NT2/D1 (cell line): ENCODE results near the gene KCNK4.
A peak's percentile ranks its signal among the peaks of the same experiment; 100 is the strongest.

Source experiments
- DNase-seq: peaks from one replicate; pipeline ENCODE4 v3.0.0-alpha.2; 2011; ENCODE audit warnings: low read depth, low spot score
- H3K27me3 ChIP-seq: 2 replicates; pipeline ENCODE4 v1.6.0; 2011; ENCODE audit warnings: mild to moderate bottlenecking; ENCODE audit not compliant: insufficient read length, insufficient read depth
- H3K36me3 ChIP-seq: 2 replicates; pipeline ENCODE4 v1.6.1; 2011; ENCODE audit warnings: mild to moderate bottlenecking, low read length, mixed read lengths; ENCODE audit not compliant: insufficient read depth, insufficient read length
- H3K4me1 ChIP-seq: 2 replicates; pipeline ENCODE4 v1.5.1; 2011; ENCODE audit not compliant: insufficient read depth, insufficient read length
- H3K4me3 ChIP-seq: 2 replicates; pipeline ENCODE4 v1.5.1; 2011; ENCODE audit warnings: low read depth; ENCODE audit not compliant: insufficient read length
- H3K9ac ChIP-seq: 2 replicates; pipeline ENCODE4 v1.6.0; 2011; ENCODE audit warnings: low read depth; ENCODE audit not compliant: insufficient read length
- H3K9me3 ChIP-seq: 2 replicates; pipeline ENCODE4 v1.5.1; 2011; ENCODE audit warnings: mild to moderate bottlenecking, low read length; ENCODE audit not compliant: insufficient read depth
- SUZ12 ChIP-seq: IDR thresholded peaks from 2 replicates; pipeline ENCODE4 v1.6.1; 2011; ENCODE audit not compliant: insufficient read length, insufficient read depth; ENCODE audit errors: extremely low read depth
- YY1 ChIP-seq: IDR thresholded peaks from 2 replicates; pipeline ENCODE4 v1.6.1; 2011; ENCODE audit not compliant: insufficient read length, insufficient read depth
- ZNF274 ChIP-seq: IDR thresholded peaks from 2 replicates; pipeline ENCODE4 v1.6.1; 2011; ENCODE audit warnings: mild to moderate bottlenecking, low read depth, low read length

Gene KCNK4

DNA sequence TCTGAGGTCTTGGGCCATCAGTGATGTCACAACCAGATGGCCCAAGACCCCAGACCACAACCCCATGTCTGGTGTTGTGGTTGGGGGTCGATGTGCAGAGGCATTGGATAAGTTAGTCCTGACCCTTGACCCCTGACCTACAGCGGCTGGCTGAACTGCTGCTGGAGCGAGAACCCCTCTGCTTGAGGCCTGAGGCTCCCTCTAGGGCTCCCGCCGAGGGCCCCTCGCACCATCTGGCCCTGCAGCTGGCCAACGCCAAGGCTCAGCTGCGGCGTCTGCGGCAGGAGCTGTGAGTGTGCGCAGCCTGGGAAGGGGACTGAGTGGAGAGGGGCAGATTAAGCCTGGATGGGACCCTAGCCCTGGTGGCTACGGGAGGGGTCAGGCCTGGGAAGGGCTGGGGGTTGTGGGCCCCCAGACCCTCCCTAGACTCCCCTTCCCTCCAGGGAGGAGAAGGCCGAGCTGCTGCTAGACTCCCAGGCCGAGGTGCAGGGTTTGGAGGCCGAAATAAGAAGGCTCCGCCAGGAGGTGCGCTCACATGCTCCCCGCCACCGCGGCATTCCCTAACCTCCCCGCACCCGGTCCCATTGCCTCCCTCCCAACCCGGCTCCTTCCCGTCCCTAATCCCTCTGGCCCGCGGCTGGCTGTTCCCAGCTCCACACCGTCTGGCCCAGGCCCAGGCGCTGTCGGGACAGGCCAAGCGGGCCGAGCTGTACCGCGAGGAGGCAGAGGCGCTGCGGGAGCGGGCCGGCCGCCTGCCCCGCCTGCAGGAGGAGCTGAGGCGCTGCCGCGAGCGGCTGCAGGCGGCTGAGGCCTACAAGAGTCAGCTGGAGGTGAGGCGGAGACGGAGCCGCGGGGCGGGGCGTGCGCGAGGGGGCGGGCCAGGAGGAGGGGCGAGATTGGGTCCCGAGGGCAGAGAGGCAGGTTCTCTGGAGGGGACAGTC lies 51.0 kb downstream of the KCNK4 start:
- peaks cover 7% of the 10 kb centered on the region for H3K27me3 ChIP-seq
- H3K4me1 ChIP-seq: peaks cover 26% of the 10 kb centered on the region
- H3K9ac ChIP-seq: peak overlapping the region; percentile 91
- DNase-seq: peak; percentile 84
- H3K9me3 ChIP-seq: no peaks in the 10 kb centered on the region
- H3K4me3 ChIP-seq: peak overlapping the region; percentile 33
- no peaks in the 10 kb centered on the region for H3K36me3 ChIP-seq
- TF ChIP-seq ZNF274: no peak
- no peak for TF ChIP-seq YY1
- no peak for TF ChIP-seq SUZ12

DNA sequence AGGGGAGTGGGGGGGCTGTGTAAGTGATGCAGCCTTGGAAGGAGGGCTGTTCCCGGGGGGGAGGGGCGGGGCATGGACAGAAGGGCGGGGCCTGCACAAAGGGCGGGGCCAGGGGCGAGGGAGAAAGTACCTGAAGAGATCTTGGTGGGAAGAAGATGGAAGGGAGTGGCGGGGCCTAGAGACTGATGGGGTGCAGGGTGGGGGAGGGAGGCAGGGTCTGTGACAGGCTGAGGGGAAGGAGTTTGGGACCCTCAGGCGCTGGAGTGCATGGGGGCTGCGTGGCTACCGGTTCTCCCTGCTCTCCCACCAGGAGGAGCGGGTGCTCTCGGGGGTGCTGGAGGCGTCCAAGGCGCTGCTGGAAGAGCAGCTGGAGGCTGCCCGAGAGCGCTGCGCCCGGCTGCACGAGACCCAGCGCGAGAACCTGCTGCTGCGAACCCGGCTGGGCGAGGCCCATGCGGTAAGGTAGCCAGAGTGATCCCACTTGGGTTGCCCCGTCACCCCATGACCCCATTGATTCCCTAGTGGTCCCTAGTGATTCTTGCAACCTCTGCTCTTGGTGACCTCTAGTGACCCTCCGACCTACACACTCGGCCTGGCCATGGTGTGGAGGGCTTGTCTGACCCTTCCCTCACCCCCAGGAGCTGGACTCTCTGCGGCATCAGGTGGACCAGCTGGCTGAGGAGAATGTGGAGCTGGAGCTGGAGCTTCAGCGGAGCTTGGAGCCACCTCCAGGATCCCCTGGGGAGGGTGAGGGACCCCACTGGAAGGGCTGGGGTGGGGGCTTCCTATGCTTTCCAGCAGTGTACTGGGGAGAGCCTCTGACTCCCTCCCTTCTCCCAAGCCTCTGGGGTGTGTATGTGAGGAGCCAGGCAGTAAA lies 52.0 kb downstream of the KCNK4 start:
- Histone ChIP-seq H3K4me3 (no peak overlapping the region), H3K9me3 (no peaks in the 10 kb centered on the region), H3K27me3 (peaks cover 7% of the 10 kb centered on the region), H3K4me1 (peaks cover 28% of the 10 kb centered on the region), H3K9ac (peak overlapping the region; percentile 33), H3K36me3 (no peaks in the 10 kb centered on the region)
- DNase-seq: no peak
- no peak for TF ChIP-seq YY1
- TF ChIP-seq SUZ12: no peak
- TF ChIP-seq ZNF274: no peak

DNA sequence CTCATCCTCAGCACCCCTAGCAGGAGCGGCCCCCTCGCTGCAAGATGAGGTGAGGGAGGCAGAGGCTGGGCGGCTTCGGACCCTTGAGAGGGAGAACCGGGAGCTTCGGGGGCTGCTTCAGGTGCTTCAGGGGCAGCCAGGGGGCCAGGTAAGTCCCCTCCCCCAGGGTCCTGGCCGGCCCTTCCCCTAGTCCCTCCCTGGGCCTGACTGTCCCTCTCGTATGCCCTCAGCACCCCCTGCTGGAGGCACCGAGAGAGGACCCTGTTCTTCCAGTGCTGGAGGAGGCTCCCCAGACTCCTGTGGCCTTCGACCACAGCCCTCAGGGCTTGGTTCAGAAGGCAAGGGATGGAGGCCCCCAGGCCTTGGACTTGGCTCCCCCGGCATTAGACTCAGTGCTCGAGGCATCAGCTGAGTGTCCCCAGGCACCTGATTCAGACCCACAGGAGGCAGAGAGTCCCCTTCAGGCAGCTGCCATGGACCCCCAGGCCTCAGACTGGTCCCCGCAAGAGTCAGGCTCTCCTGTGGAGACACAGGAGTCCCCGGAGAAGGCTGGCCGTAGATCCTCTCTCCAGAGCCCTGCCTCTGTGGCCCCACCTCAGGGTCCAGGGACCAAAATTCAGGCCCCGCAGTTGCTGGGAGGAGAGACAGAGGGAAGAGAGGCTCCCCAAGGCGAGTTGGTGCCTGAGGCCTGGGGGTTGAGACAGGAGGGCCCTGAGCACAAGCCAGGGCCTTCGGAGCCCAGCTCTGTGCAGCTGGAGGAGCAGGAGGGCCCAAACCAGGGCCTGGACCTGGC lies 52.9 kb downstream of the KCNK4 start:
- TF ChIP-seq YY1: no peak
- TF ChIP-seq SUZ12: no peak
- H3K9ac ChIP-seq: peak overlapping the region; percentile 54
- no peaks in the 10 kb centered on the region for H3K9me3 ChIP-seq
- DNase-seq: no peak
- H3K27me3 ChIP-seq: peaks cover 7% of the 10 kb centered on the region
- no peak overlapping the region for H3K4me3 ChIP-seq
- H3K4me1 ChIP-seq: peaks cover 31% of the 10 kb centered on the region
- H3K36me3 ChIP-seq: no peaks in the 10 kb centered on the region

- H3K4me1 ChIP-seq: peaks cover 32% of the 10 kb centered on the region
- no peak overlapping the region for H3K4me3 ChIP-seq
Observed at GRCh38 chr11:64344787-64345186, 53.7 kb downstream of the KCNK4 start.

DNA sequence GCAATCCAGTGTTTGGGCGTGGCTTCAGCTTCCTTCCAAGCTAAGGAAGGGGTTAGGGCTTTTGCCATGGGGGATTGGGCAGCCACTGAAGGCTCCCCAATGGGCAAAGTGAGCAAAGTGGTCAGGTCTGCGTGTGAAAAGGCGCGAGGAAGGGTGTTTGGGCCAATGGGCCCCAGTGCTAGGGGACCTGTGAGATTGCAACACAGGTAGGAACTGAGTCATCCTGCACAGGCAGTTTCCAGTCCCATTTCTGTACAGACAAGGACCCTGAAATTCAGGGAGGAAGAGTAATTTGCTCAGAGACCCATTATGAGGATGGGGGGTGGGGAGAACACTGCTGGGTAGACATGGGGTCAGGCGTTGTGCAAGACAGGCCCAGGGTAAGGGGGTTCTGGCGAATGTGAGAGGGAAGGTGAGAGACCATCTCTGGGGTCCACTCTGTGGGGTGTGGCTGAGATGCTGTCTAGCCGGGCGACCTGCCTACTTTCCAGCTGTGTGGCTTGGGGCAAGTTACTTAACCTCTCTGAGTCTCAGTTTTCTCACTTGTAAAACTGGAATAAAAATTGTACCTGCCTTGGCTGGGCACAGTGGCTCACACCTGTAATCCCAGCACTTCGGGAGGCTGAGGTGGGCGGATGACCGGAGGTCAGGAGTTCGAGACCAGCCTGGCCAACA lies 56.2 kb downstream of the KCNK4 start:
- DNase-seq: no peak
- Histone ChIP-seq H3K36me3 (no peaks in the 10 kb centered on the region), H3K9me3 (no peaks in the 10 kb centered on the region), H3K4me3 (no peak overlapping the region), H3K27me3 (no peaks in the 10 kb centered on the region), H3K9ac (no peak overlapping the region), H3K4me1 (peaks cover 22% of the 10 kb centered on the region)
- TF ChIP-seq SUZ12 (no peak), ZNF274 (no peak), YY1 (no peak)

More at GRCh38 chr11:64344787-64345186, 53.7 kb downstream of the KCNK4 start:
- Histone ChIP-seq H3K27me3 (peaks cover 7% of the 10 kb centered on the region), H3K9ac (peak overlapping the region; percentile 54), H3K36me3 (no peaks in the 10 kb centered on the region), H3K9me3 (no peaks in the 10 kb centered on the region)
- TF ChIP-seq SUZ12 (no peak), YY1 (no peak), ZNF274 (no peak)
- no peak for DNase-seq

DNA sequence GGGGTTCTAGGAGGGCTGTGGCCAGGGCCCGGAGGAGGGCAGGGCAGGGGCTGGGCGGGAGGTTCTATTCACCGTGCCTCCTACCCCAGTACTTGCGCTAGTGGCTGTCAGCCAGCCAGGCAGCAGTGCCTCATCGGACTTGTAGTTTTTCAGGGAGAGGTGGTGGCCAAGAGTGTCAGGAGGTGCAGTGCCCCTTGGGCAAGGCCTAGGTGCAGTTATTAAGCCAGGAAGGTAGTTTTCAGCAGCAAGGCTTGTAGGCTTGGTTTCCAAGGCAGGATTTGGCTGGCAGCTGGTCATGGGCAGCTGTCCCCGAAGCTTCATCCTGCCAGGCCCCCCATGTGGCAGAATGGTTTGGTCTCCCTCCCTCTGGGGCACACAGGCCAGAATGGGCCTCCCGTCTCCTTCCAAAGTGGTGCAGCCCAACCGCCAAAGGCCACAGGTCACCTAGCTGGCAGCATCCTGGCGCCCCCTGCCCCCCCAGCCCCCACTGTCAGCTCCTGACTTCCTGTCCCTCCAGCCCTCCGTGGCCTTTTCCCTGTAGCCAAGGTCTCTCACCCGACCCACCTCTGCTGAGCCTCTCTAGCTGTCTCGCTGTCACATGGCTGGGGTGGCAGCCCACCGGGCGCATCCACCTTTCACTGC lies 57.4 kb downstream of the KCNK4 start:
- no peak overlapping the region for H3K9ac ChIP-seq
- TF ChIP-seq ZNF274: no peak
- no peak for TF ChIP-seq SUZ12

More for the DNA sequence above, 57.4 kb downstream of the KCNK4 start:
- Histone ChIP-seq H3K27me3 (no peaks in the 10 kb centered on the region), H3K9me3 (no peaks in the 10 kb centered on the region), H3K4me3 (no peak overlapping the region), H3K36me3 (no peaks in the 10 kb centered on the region), H3K4me1 (peaks cover 16% of the 10 kb centered on the region)
- DNase-seq: no peak
